AG04450 (cell line): ENCODE data around the gene CSAG3. TPM values are rescaled to one million over a fixed set of nuclear protein-coding genes. Genes with fewer than 3 reads are reported as not detected.
"Not testable (repeated sequence)": the region's sequence is repeated elsewhere in the genome, so short reads cannot be mapped to it uniquely, and the experiment has no call there.

Experiments used
- CTCF ChIA-PET: fragments of 300-600, 350-600 bp; formaldehyde crosslinking; extraction: SDS; loops from one replicate; lab custom pipeline; 2022; ENCODE audit warnings: antibody characterized with exemption, inconsistent platforms; lab: Charles Lee
- POLR2A ChIA-PET: fragments of 350-600 bp; formaldehyde crosslinking; extraction: SDS; loops from one replicate; lab custom pipeline; 2021; ENCODE audit warnings: antibody characterized with exemption, inconsistent platforms; lab: Yijun Ruan, JAX
- DNase-seq: peaks from one replicate; pipeline ENCODE4 v3.0.0-alpha.2; 2011; ENCODE audit warnings: low read depth, low spot score
- H3K27ac ChIP-seq: one replicate; pipeline ENCODE4 v1.5.1; 2012; ENCODE audit warnings: low read depth, low read length, control low read depth
- H3K27me3 ChIP-seq: one replicate; pipeline ENCODE4 v1.6.0; 2012; ENCODE audit warnings: low read length; ENCODE audit not compliant: control insufficient read depth, insufficient read depth
- H3K4me3 ChIP-seq: 2 replicates; pipeline ENCODE4 v1.5.1; 2011; ENCODE audit warnings: mild to moderate bottlenecking, low read depth, low read length, control low read depth
- H3K9me3 ChIP-seq: 2 replicates; pipeline ENCODE4 v1.5.1; 2012; ENCODE audit warnings: low read length; ENCODE audit not compliant: control insufficient read depth, insufficient read depth
- polyA plus RNA-seq: library from polyadenylated mRNA; depleted of rRNA; stranded (reverse); fragments of >200 nt; gene quantifications from 2 replicates; pipeline ENCODE4 v1.2.3, GENCODE V29; 2011; rRNA removed
- TF ChIP-seq, protein P1 (sequence below): IDR thresholded peaks from 2 replicates; pipeline ENCODE4 v1.5.1; 2011; ENCODE audit warnings: low read depth, low read length, control low read depth, inconsistent platforms

Gene CSAG3
- polyA plus RNA-seq, 1 experiment: not detected

- H3K9me3 ChIP-seq, CTCF ChIA-PET, H3K27ac ChIP-seq, H3K27me3 ChIP-seq, DNase-seq, H3K4me3 ChIP-seq, POLR2A ChIA-PET: not testable (repeated sequence)
Measured at GRCh38 chrX:152769549-152770289, 10.7 kb downstream of the CSAG3 start, which contains the start of gene MAGEA6. Gene MAGEA6 (minus strand): TSS chrX:152769689. CDS start chrX:152767650, 2,039 bp downstream.

- H3K27me3 ChIP-seq, CTCF ChIA-PET, POLR2A ChIA-PET, H3K4me3 ChIP-seq, H3K27ac ChIP-seq, H3K9me3 ChIP-seq, DNase-seq: not testable (repeated sequence)
Measured at GRCh38 chrX:152787062-152787461, 28.0 kb downstream of the CSAG3 start.

GRCh38 chrX:152798945-152799344 is 39.9 kb downstream of the CSAG3 start:
- TF ChIP-seq, protein P1, sequence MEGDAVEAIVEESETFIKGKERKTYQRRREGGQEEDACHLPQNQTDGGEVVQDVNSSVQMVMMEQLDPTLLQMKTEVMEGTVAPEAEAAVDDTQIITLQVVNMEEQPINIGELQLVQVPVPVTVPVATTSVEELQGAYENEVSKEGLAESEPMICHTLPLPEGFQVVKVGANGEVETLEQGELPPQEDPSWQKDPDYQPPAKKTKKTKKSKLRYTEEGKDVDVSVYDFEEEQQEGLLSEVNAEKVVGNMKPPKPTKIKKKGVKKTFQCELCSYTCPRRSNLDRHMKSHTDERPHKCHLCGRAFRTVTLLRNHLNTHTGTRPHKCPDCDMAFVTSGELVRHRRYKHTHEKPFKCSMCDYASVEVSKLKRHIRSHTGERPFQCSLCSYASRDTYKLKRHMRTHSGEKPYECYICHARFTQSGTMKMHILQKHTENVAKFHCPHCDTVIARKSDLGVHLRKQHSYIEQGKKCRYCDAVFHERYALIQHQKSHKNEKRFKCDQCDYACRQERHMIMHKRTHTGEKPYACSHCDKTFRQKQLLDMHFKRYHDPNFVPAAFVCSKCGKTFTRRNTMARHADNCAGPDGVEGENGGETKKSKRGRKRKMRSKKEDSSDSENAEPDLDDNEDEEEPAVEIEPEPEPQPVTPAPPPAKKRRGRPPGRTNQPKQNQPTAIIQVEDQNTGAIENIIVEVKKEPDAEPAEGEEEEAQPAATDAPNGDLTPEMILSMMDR: no peak
- POLR2A ChIA-PET: no interaction called here

GRCh38 chrX:152806035-152806434 is 47.0 kb downstream of the CSAG3 start:
- Histone ChIP-seq H3K27me3 (peaks cover 2% of the 10 kb centered on the region), H3K9me3 (no peaks in the 10 kb centered on the region), H3K27ac (no peak overlapping the region), H3K4me3 (no peak overlapping the region)
- CTCF ChIA-PET: no interaction called here
- POLR2A ChIA-PET: no interaction called here
- no peak for DNase-seq
- TF ChIP-seq, protein P1: no peak

More at GRCh38 chrX:152798945-152799344, 39.9 kb downstream of the CSAG3 start:
- no peak for DNase-seq
- Histone ChIP-seq H3K9me3 (no peaks in the 10 kb centered on the region), H3K27me3 (peaks cover 2% of the 10 kb centered on the region), H3K4me3 (no peak overlapping the region), H3K27ac (no peak overlapping the region)
- CTCF ChIA-PET: no interaction called here

Other genes starting within 250 kb of the CSAG3 start
- gene GABRQ, start 121.3 kb upstream of the CSAG3 start, polyA plus RNA-seq: 0.05 TPM in 2 replicates
- gene MAGEA3, start 60.4 kb upstream of the CSAG3 start, polyA plus RNA-seq: not detected in 2 replicates
- not detected in 2 replicates for gene CSAG2, start 49.9 kb upstream of the CSAG3 start, polyA plus RNA-seq
- gene MAGEA2B, start 44.6 kb upstream of the CSAG3 start, polyA plus RNA-seq: not detected in 2 replicates
- gene CSAG1, start 25.5 kb upstream of the CSAG3 start, polyA plus RNA-seq: not detected in 2 replicates
- not detected in 2 replicates for gene MAGEA12, start 25.5 kb upstream of the CSAG3 start, polyA plus RNA-seq
- not detected in 2 replicates for gene MAGEA2, start 5.4 kb upstream of the CSAG3 start, polyA plus RNA-seq
- not detected in 2 replicates for gene MAGEA6, start 10.5 kb downstream of the CSAG3 start, polyA plus RNA-seq
- 53.8 and 70.9 TPM in 2 replicates for gene CETN2, start 71.5 kb downstream of the CSAG3 start, polyA plus RNA-seq
- gene NSDHL, start 71.8 kb downstream of the CSAG3 start, polyA plus RNA-seq: 19.6 and 21.0 TPM in 2 replicates
- 8.7 and 10.3 TPM in 2 replicates for gene ZNF185, start 138.8 kb downstream of the CSAG3 start, polyA plus RNA-seq
- not detected in 2 replicates for gene PNMA5, start 234.9 kb downstream of the CSAG3 start, polyA plus RNA-seq